OCI-LY7 (cell line): Measurements from ENCODE around the gene SRRM1.
"Not testable (repeated sequence)": the region's sequence is repeated elsewhere in the genome, so short reads cannot be mapped to it uniquely, and the experiment has no call there.

Source experiments
- EZH2phosphoT487 ChIP-seq: fragments of 200-600 bp; sonication (generic); IDR thresholded peaks from 2 replicates; pipeline ENCODE4 v1.6.1; 2018; ENCODE audit warnings: low read depth, borderline replicate concordance, mild to moderate bottlenecking, mixed run types, antibody characterized with exemption, low read length, moderate library complexity, mixed read lengths
- TF ChIP-seq, protein P1 (sequence below): fragments of 200-600 bp; sonication (generic); conservative IDR thresholded peaks from 2 replicates; pipeline ENCODE4 v1.5.1; 2014; ENCODE audit warnings: mild to moderate bottlenecking, antibody characterized with exemption, low read length, moderate library complexity, mixed read lengths

DNA sequence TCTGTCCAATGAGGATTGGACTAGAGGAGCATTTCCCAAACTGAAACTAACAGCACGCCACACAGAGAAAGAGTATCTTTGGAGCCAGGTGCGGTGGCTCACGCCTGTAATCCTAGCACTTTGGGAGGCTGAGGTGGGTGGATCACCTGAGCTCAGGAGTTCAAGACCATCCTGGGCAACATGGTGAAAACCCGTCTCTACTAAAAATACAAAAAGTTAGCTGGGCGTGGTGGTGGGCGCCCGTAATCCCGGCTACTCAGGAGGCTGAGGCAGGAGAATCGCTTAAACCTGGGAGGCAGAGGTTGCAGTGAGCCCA, 62.9 kb downstream of the SRRM1 start:
- TF ChIP-seq, protein P1, sequence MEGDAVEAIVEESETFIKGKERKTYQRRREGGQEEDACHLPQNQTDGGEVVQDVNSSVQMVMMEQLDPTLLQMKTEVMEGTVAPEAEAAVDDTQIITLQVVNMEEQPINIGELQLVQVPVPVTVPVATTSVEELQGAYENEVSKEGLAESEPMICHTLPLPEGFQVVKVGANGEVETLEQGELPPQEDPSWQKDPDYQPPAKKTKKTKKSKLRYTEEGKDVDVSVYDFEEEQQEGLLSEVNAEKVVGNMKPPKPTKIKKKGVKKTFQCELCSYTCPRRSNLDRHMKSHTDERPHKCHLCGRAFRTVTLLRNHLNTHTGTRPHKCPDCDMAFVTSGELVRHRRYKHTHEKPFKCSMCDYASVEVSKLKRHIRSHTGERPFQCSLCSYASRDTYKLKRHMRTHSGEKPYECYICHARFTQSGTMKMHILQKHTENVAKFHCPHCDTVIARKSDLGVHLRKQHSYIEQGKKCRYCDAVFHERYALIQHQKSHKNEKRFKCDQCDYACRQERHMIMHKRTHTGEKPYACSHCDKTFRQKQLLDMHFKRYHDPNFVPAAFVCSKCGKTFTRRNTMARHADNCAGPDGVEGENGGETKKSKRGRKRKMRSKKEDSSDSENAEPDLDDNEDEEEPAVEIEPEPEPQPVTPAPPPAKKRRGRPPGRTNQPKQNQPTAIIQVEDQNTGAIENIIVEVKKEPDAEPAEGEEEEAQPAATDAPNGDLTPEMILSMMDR = not testable (repeated sequence)
- TF ChIP-seq EZH2phosphoT487 = not testable (repeated sequence)
